Fibroblast of gingiva (primary cell): ENCODE data around the gene DNAH8.

ENCODE experiments used
- DNase-seq: peaks from one replicate; pipeline ENCODE4 v3.0.0-alpha.2; 2011; ENCODE audit warnings: low read depth

The DNAH8 gene

DNA sequence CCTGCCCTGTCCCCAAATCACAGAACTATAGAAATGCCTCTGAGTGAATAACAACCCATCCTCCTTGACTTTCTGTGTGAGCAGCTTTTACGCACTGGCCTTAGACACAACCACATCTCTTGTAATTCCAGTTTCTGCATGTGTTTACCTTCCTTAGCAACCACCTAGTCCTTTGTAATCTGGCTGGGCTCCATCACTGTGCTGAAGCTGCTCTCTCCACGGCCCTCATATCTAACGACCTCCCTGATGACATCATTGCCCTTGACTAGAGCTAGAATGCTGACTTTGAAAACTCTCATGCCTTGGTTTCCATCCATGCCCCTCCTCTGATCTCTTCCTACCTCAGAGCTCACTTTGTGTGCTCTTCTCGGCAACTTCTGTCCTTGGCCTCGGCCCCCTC, 303.0 kb downstream of the DNAH8 start:
- DNase-seq: no peak

DNA sequence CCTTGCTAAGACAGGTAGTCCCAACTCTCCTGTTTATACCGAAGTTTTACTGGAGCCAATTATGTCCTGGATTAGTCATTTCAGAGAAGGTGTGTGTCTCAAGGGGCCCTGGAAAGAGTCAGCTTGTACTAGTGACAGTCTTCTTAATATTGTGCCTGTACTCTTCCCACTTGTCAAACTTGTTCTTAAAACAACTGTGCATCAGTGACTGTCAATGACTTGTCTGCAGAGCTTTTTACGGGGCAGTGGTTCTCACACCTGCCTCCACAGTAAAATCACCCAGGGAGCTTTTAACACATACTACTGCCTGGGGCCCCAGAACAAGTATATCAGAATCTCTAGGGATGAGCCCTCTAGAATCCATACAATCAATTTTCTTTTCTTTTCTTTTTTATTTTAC, 305.0 kb downstream of the DNAH8 start:
- no peak for DNase-seq

- DNase-seq: no peak
These were observed 305.9 kb downstream of the DNAH8 start for GRCh38 chr6:39021041-39021440.

DNA sequence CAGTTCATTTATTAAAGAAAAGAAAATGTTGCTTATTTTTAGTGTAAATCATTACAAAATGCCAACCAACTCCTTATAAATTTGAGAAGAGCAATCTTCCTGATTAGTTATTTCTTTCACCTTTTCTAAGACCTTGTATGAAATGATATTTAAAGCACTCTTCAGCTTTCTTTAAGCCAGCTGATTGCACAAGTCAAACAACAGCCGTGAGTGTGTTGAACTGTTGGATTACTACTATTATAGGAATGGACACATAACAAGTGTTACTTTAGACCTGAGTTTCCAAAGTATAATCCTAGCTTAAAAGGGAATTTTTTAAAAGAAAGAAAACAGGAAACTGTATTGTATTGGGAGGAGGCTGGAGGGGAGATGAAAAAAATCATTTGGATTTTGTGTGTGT, 306.7 kb downstream of the DNAH8 start:
- DNase-seq: no peak

DNA sequence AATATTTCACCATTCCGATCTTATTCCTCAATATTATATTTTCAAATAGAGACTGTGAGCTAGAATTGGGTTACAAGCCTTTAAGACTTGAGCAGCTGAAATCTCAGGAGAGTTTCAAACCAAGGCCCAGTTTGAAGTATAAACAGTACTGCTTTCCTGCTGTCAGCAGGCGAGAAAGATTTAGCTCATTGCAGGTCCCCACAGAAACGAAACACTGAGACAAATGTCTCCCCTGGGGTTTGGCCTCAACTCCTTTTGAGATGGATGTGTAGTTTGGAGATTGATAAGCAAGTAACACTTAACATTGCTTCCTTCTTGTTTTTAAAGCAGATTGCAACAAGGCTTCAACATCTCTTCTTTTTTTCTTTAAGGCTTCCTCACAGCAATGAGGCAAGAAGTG, 311.1 kb downstream of the DNAH8 start:
- no peak for DNase-seq

DNA sequence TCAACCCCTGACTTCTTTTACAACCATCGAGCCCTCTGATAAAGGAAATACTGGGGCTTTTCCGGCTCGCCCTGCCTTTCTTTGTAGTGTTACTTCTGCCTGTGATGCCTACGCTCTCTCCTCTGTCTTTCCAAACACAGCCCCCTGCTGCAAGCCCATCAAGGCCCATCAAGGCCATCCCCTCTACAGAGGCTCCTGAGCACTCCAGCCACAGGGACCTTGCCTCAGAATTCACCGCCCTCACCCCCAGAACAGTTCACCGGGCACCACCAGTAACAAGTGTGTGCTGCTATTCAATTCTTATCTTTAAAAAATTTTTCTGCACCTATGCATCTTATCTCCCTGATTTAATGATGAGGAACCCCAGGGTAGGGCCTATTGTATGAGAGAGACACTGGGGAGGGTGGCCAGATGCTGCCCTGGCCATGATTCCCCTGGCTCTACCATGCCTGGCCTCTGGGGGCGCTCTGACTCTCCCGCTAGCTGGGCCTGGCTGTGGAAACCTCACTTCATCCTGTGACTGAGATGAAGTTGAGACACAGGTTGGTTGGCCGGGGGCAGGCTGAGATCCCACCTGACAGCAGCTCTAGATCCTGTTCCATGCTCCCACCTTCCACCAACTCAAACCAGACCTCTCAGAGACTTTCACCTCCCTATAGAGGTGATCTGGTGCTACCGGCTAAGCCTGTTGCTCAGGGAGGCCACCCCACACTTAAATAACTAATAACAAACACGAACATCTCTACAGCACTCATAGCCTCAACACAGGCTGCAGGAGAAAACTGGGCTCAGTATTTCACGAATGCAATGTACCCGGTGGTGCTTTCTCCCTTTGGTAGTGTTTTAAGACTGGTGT, 314.3 kb downstream of the DNAH8 start:
- DNase-seq: no peak

- no peak for DNase-seq
These were observed 320.6 kb downstream of the DNAH8 start for GRCh38 chr6:39035681-39036080.

GRCh38 chr6:39037082-39037508, 322.0 kb downstream of the DNAH8 start:
- no peak for DNase-seq

- DNase-seq: no peak
These were observed 322.6 kb downstream of the DNAH8 start for GRCh38 chr6:39037707-39038106.

- no peak for DNase-seq
These were observed 325.1 kb downstream of the DNAH8 start for GRCh38 chr6:39040080-39040673.

GRCh38 chr6:39041072-39041471, 326.0 kb downstream of the DNAH8 start:
- no peak for DNase-seq

DNA sequence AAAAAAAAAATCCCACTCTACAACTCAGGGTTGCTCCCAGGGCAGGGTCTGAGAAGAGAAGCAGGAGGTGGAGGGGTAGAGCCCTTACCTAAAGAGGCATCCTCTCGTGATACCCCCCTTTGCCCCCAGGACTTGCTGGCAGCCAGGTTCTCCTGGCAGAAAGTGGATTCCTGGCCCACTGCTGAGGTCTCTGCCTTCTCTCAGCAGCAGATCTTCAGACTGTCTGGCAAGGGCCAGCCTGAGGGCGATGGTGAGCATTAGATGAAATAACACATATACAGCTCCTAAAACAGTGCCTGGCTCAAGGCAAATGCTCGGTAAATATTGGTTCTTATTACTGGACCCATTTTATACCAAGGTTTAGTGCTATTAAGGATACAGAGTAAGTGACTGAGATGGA, 328.7 kb downstream of the DNAH8 start:
- no peak for DNase-seq

- no peak for DNase-seq
These were observed 329.1 kb downstream of the DNAH8 start for GRCh38 chr6:39044181-39044580.

- DNase-seq: no peak
These were observed 332.6 kb downstream of the DNAH8 start for GRCh38 chr6:39047434-39048327.

GRCh38 chr6:39048481-39049399, 333.6 kb downstream of the DNAH8 start, which contains the start of gene GLP1R:
TSS of gene GLP1R (plus strand) at chr6:39048781. CDS start at chr6:39048841, 60 bp downstream.
- DNase-seq: no peak

GRCh38 chr6:39049575-39050283, 334.6 kb downstream of the DNAH8 start:
- DNase-seq: no peak

DNA sequence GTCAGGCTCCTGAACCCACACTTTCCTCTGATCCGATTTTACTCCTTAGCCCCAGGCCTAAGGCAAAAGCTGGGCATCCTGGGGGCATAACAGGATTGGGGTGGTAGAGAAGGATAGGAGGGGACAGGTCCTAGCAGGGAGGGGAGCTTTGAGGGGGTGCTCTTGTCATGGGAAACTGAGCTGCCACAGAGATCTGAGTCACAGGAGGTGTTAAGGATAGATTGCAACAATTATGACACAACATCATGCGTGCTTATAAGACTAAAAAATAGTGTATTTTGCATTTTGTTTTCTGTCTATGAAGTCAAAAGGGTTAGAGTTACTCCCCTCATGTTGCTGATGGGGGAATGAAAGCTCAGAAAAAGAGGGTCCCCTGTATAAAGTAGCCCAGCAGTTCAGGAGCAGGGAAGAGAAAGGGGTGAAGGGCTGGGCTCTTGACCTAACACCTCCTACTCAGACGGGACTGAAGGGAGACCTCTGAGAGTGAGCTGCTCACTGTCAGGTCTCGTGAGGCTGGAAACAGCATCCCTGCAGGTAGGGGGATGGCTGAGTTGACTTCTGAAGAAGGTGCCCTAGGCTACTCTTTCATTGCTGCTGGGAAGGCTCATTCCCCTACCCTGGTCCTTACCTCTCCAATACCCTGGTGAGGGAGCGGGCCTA, 335.5 kb downstream of the DNAH8 start:
- DNase-seq: no peak

GRCh38 chr6:39051399-39052122, 336.4 kb downstream of the DNAH8 start:
- DNase-seq: no peak

GRCh38 chr6:39053016-39053624, 338.0 kb downstream of the DNAH8 start:
- DNase-seq: no peak
